ENCODE data around the gene SOX10.

- TF ChIP-seq CTCF (IDR thresholded peaks at IDR 0.05; ENCODE audit: low read depth, low read length) (no peak), EZH2phosphoT487 (IDR thresholded peaks at IDR 0.05; ENCODE audit: low read depth) (no peak)
Observed at GRCh38 chr22:37927637-37927936, 56.8 kb downstream of the SOX10 start.
